Central memory CD8-positive, alpha-beta T cell (primary cell): ENCODE measurements around the gene MTERF2.
"Not testable (repeated sequence)": the region's sequence is repeated elsewhere in the genome, so short reads cannot be mapped to it uniquely, and the experiment has no call there.

Experiments
- ATAC-seq: fragments of 150-1000 bp; cut with Tn5 transposase; replicated peaks from 2 replicates; pipeline ENCODE4 v1.10.0; 2022; ENCODE audit warnings: mild to moderate bottlenecking, moderate FRiP score, moderate number of reproducible peaks; ENCODE audit not compliant: poor library complexity, severe bottlenecking; ENCODE audit errors: extremely low read depth
- DNase-seq, 2 donors: peaks; one replicate each; pipeline ENCODE4 v3.0.0; 2021; ENCODE audit warnings: low spot score in 2 of 2
- H3K27ac Mint-ChIP-seq: one replicate; pipeline ENCODE4 v1.8.0; 2022; ENCODE audit warnings: low read depth, mild to moderate bottlenecking, moderate library complexity, mixed read lengths
- H3K27me3 Mint-ChIP-seq: one replicate; pipeline ENCODE4 v1.8.0; 2022; ENCODE audit warnings: mixed read lengths
- H3K36me3 Mint-ChIP-seq: one replicate; pipeline ENCODE4 v1.8.0; 2022; ENCODE audit warnings: mild to moderate bottlenecking, moderate library complexity, mixed read lengths; ENCODE audit not compliant: insufficient read depth
- H3K4me1 Mint-ChIP-seq: one replicate; pipeline ENCODE4 v1.8.0; 2022; ENCODE audit warnings: mixed read lengths
- H3K4me3 Mint-ChIP-seq: one replicate; pipeline ENCODE4 v1.8.0; 2022; ENCODE audit warnings: mild to moderate bottlenecking, moderate library complexity, mixed read lengths
- H3K9me3 Mint-ChIP-seq: one replicate; pipeline ENCODE4 v1.8.0; 2022; ENCODE audit warnings: mixed read lengths

The MTERF2 gene

GRCh38 chr12:107017042-107017441 is 30.1 kb upstream of the MTERF2 start:
- Mint-ChIP-seq H3K9me3 (no peaks in the 10 kb centered on the region), H3K4me1 (no peaks in the 10 kb centered on the region), H3K27me3 (no peaks in the 10 kb centered on the region), H3K27ac (no peak overlapping the region), H3K4me3 (no peak overlapping the region), H3K36me3 (peaks cover 11% of the 10 kb centered on the region)
- DNase-seq (no peak), ATAC-seq (no peak)

- Mint-ChIP-seq H3K27me3 (no peaks in the 10 kb centered on the region), H3K4me3 (no peak overlapping the region), H3K27ac (no peak overlapping the region), H3K4me1 (no peaks in the 10 kb centered on the region), H3K36me3 (peaks cover 7% of the 10 kb centered on the region), H3K9me3 (no peaks in the 10 kb centered on the region)
- DNase-seq: no peak
- ATAC-seq: no peak
These were observed 27.1 kb upstream of the MTERF2 start for GRCh38 chr12:107014055-107014454.

- Mint-ChIP-seq H3K4me1 (no peaks in the 10 kb centered on the region), H3K27ac (no peak overlapping the region), H3K27me3 (no peaks in the 10 kb centered on the region), H3K4me3 (no peak overlapping the region), H3K9me3 (no peaks in the 10 kb centered on the region), H3K36me3 (peaks cover 9% of the 10 kb centered on the region)
- DNase-seq (no peak), ATAC-seq (no peak)
These were observed 25.9 kb upstream of the MTERF2 start for GRCh38 chr12:107012736-107013425.

GRCh38 chr12:107011519-107011918 is 24.6 kb upstream of the MTERF2 start:
- H3K4me3 Mint-ChIP-seq: no peak overlapping the region
- DNase-seq: no peak
- no peaks in the 10 kb centered on the region for H3K4me1 Mint-ChIP-seq
- ATAC-seq: no peak
- no peaks in the 10 kb centered on the region for H3K9me3 Mint-ChIP-seq
- H3K27ac Mint-ChIP-seq: no peak overlapping the region
- H3K36me3 Mint-ChIP-seq: peaks cover 10% of the 10 kb centered on the region
- no peaks in the 10 kb centered on the region for H3K27me3 Mint-ChIP-seq

GRCh38 chr12:107007411-107007810 is 20.5 kb upstream of the MTERF2 start:
- Mint-ChIP-seq H3K36me3 (peaks cover 11% of the 10 kb centered on the region), H3K27me3 (no peaks in the 10 kb centered on the region), H3K4me1 (no peaks in the 10 kb centered on the region), H3K27ac (no peak overlapping the region), H3K4me3 (no peak overlapping the region), H3K9me3 (no peaks in the 10 kb centered on the region)
- DNase-seq (no peak), ATAC-seq (no peak)

GRCh38 chr12:107002665-107003064 is 15.7 kb upstream of the MTERF2 start:
- not testable (repeated sequence) for H3K9me3 Mint-ChIP-seq, H3K27ac Mint-ChIP-seq, ATAC-seq, H3K4me3 Mint-ChIP-seq, DNase-seq, H3K27me3 Mint-ChIP-seq, H3K4me1 Mint-ChIP-seq
- peaks cover 15% of the 10 kb centered on the region for H3K36me3 Mint-ChIP-seq

GRCh38 chr12:106999446-106999845 is 12.5 kb upstream of the MTERF2 start:
- Mint-ChIP-seq H3K36me3 (peaks cover 18% of the 10 kb centered on the region), H3K4me1 (no peaks in the 10 kb centered on the region), H3K4me3 (no peak overlapping the region), H3K27ac (no peak overlapping the region), H3K9me3 (no peaks in the 10 kb centered on the region), H3K27me3 (no peaks in the 10 kb centered on the region)
- DNase-seq (no peak), ATAC-seq (no peak)

- no peak for ATAC-seq
- no peaks in the 10 kb centered on the region for H3K27me3 Mint-ChIP-seq
- DNase-seq: no peak
- H3K27ac Mint-ChIP-seq: no peak overlapping the region
- no peak overlapping the region for H3K4me3 Mint-ChIP-seq
- no peaks in the 10 kb centered on the region for H3K4me1 Mint-ChIP-seq
- H3K9me3 Mint-ChIP-seq: no peaks in the 10 kb centered on the region
- H3K36me3 Mint-ChIP-seq: peaks cover 20% of the 10 kb centered on the region
These were observed 11.0 kb upstream of the MTERF2 start for GRCh38 chr12:106997916-106998315.

GRCh38 chr12:106996102-106996501 is 9.2 kb upstream of the MTERF2 start:
- not testable (repeated sequence) for H3K27ac Mint-ChIP-seq, H3K4me1 Mint-ChIP-seq, ATAC-seq, H3K27me3 Mint-ChIP-seq, H3K9me3 Mint-ChIP-seq, DNase-seq, H3K4me3 Mint-ChIP-seq
- peaks cover 20% of the 10 kb centered on the region for H3K36me3 Mint-ChIP-seq

- H3K9me3 Mint-ChIP-seq: no peaks in the 10 kb centered on the region
- peaks cover 20% of the 10 kb centered on the region for H3K36me3 Mint-ChIP-seq
- H3K27ac Mint-ChIP-seq: no peak overlapping the region
- H3K27me3 Mint-ChIP-seq: no peaks in the 10 kb centered on the region
- no peak overlapping the region for H3K4me3 Mint-ChIP-seq
- DNase-seq (no peak), ATAC-seq (no peak)
- H3K4me1 Mint-ChIP-seq: no peaks in the 10 kb centered on the region
These were observed 7.8 kb upstream of the MTERF2 start for GRCh38 chr12:106994579-106995220.

GRCh38 chr12:106987846-106988245 is 900 bp upstream of the MTERF2 start:
- peak overlapping the region; percentile 87 for H3K27ac Mint-ChIP-seq
- peaks cover 6% of the 10 kb centered on the region for H3K9me3 Mint-ChIP-seq
- H3K36me3 Mint-ChIP-seq: peaks cover 10% of the 10 kb centered on the region
- no peak for ATAC-seq
- peaks cover 38% of the 10 kb centered on the region for H3K4me1 Mint-ChIP-seq
- no peak for DNase-seq
- H3K27me3 Mint-ChIP-seq: no peaks in the 10 kb centered on the region
- peak overlapping the region; percentile 97 for H3K4me3 Mint-ChIP-seq

GRCh38 chr12:106986135-106986534 is 811 bp downstream of the MTERF2 start:
- ATAC-seq (no peak), DNase-seq (no peak)
- H3K9me3 Mint-ChIP-seq: peaks cover 6% of the 10 kb centered on the region
- H3K4me3 Mint-ChIP-seq: peak overlapping the region; percentile 97
- peaks cover 10% of the 10 kb centered on the region for H3K36me3 Mint-ChIP-seq
- no peaks in the 10 kb centered on the region for H3K27me3 Mint-ChIP-seq
- H3K27ac Mint-ChIP-seq: peak overlapping the region; percentile 87
- peaks cover 38% of the 10 kb centered on the region for H3K4me1 Mint-ChIP-seq

GRCh38 chr12:106985479-106985878 is 1.5 kb downstream of the MTERF2 start:
- H3K9me3 Mint-ChIP-seq: peaks cover 6% of the 10 kb centered on the region
- no peak overlapping the region for H3K4me3 Mint-ChIP-seq
- ATAC-seq: no peak
- H3K4me1 Mint-ChIP-seq: peaks cover 38% of the 10 kb centered on the region
- no peak for DNase-seq
- peaks cover 10% of the 10 kb centered on the region for H3K36me3 Mint-ChIP-seq
- H3K27ac Mint-ChIP-seq: peak overlapping the region; percentile 87
- no peaks in the 10 kb centered on the region for H3K27me3 Mint-ChIP-seq
